ENCODE data around the gene PTPN18. TPM values are rescaled to one million over a fixed set of nuclear protein-coding genes. Genes with fewer than 3 reads are reported as not detected.

The PTPN18 gene
- total and polyA plus RNA-seq, 2 of the 4 experiments (the other 2 are of a cell fraction) = 9.7 to 15.5 TPM

GRCh38 chr2:130381619-130382018, 25.8 kb downstream of the PTPN18 start:
- Histone ChIP-seq H4K8ac (ENCODE audit: low read depth in 2 of 2, low read length in 2 of 2) (no peak overlapping the region), H2BK5ac (ENCODE audit: low read depth, low read length, poor library complexity, severe bottlenecking) (no peak overlapping the region), H3K23ac (ENCODE audit: low read depth, low read length) (no peak overlapping the region), H3K27ac (ENCODE audit: insufficient read depth, low read length) (no peak overlapping the region), H3K4me1 (ENCODE audit: control insufficient read depth, insufficient read depth, low read length) (0 out of 2 replicates have a peak, but pooled peaks cover 2% of the 10 kb centered on the region), H3K9me1 (ENCODE audit: insufficient read depth, low read length) (peaks cover 17% of the 10 kb centered on the region), H2AFZ (replicated peaks; ENCODE audit: low read length, poor library complexity) (no peak overlapping the region), H3K79me1 (ENCODE audit: low read depth in 1 of 2, low read length in 2 of 2) (peaks cover 24 to 65% of the 10 kb centered on the region in 2 experiments), H3K36me3 (ENCODE audit: control insufficient read depth, insufficient read depth, low read length) (peaks cover 10% of the 10 kb centered on the region), H3K9ac (ENCODE audit: low read depth, low read length) (no peak overlapping the region), H3K4ac (ENCODE audit: low read depth, low read length) (no peak overlapping the region), H3K27me3 (ENCODE audit: control insufficient read depth, insufficient read depth, low read length) (no peaks in the 10 kb centered on the region), H3K4me2 (ENCODE audit: low read depth, low read length) (no peak overlapping the region), H3K14ac (replicated peaks; ENCODE audit: low read depth, low read length) (no peak overlapping the region), H3K56ac (ENCODE audit: extremely low read depth, insufficient read depth, low read length) (no peak overlapping the region), H2BK15ac (ENCODE audit: low read depth, low read length) (no peak overlapping the region), H2BK20ac (ENCODE audit: low read depth, low read length) (no peak overlapping the region), H3K18ac (ENCODE audit: low read depth, low read length) (no peak overlapping the region), H2AK9ac (replicated peaks; ENCODE audit: low read depth, low read length, poor library complexity) (no peak overlapping the region), H4K5ac (ENCODE audit: low read depth, low read length) (no peak overlapping the region), H2BK120ac (ENCODE audit: low read depth, low read length) (no peak overlapping the region), H4K20me1 (ENCODE audit: insufficient read depth, low read length) (peaks cover 3% of the 10 kb centered on the region), H4K91ac (ENCODE audit: insufficient read depth, low read depth, low read length) (no peak overlapping the region), H3K9me3 (ENCODE audit: control insufficient read depth, insufficient read depth, low read length) (no peaks in the 10 kb centered on the region), H2AK5ac (ENCODE audit: low read depth, low read length) (no peak overlapping the region), H3K4me3 (ENCODE audit: insufficient read depth, low read depth, low read length) (no peak overlapping the region)
- in situ Hi-C loops (cut with MboI; ENCODE audit: low sequenced_read_pairs) (no loop called here), dilution Hi-C loops (cut with HindIII; ENCODE audit: low sequenced_read_pairs, unreplicated experiment) (no loop called here), intact Hi-C loops (cut with micrococcal nuclease) (no loop called here)
- CTCF ChIA-PET = no interaction called here
- POLR2A ChIA-PET (ENCODE audit: unreplicated experiment) = no interaction called here
- BruUV-seq (replicated peaks) = no TSS peak
- DNase-seq = no peak
- no peak for ATAC-seq (ENCODE audit: low read depth)
- WGBS, 2 experiments (ENCODE audit: extremely low coverage in 2 of 2, insufficient read length in 1 of 2) = no CpG with 5 or more reads among the region's 4 CpGs
- TF ChIP-seq RCOR1 (IDR thresholded peaks at IDR 0.05; ENCODE audit: insufficient replicate concordance, low read length) (no peak), MXI1 (IDR thresholded peaks at IDR 0.05; ENCODE audit: borderline replicate concordance, low read depth, low read length) (no peak), USF2 (IDR thresholded peaks at IDR 0.05; ENCODE audit: low read depth, low read length) (no peak), FOS (IDR thresholded peaks at IDR 0.05; ENCODE audit: low read depth, low read length) (no peak), CEBPB (IDR thresholded peaks at IDR 0.05; ENCODE audit: low read depth, low read length) (no peak), CTCF (conservative IDR thresholded peaks at IDR 0.05; ENCODE audit: low read depth, low read length) (no peak), SMC3 (IDR thresholded peaks at IDR 0.05; ENCODE audit: low read depth, low read length) (no peak), MAFK (IDR thresholded peaks at IDR 0.05; ENCODE audit: low read depth, low read length) (no peak), ELK1 (IDR thresholded peaks at IDR 0.05; ENCODE audit: borderline replicate concordance, low read depth, low read length) (no peak), POLR2A (IDR thresholded peaks at IDR 0.05; ENCODE audit: low read depth, low read length) (no peak), MAZ (IDR thresholded peaks at IDR 0.05; ENCODE audit: borderline replicate concordance, low read depth, low read length) (no peak), CHD1 (IDR thresholded peaks at IDR 0.05; ENCODE audit: low read depth, low read length) (no peak), RFX5 (IDR thresholded peaks at IDR 0.05; ENCODE audit: low read depth, low read length) (no peak), BHLHE40 (IDR thresholded peaks at IDR 0.05; ENCODE audit: low read depth, low read length) (no peak), NFE2L2 (IDR thresholded peaks at IDR 0.05; ENCODE audit: low read depth, low read length) (no peak), RAD21 (IDR thresholded peaks at IDR 0.05; ENCODE audit: low read length) (no peak)

Measured in IMR-90 (cell line).